Activated CD8-positive, alpha-beta memory T cell treated with anti-CD3 and anti-CD28 coated beads for 36 hours (primary cell): ENCODE measurements around the gene FXR1. TPM values are rescaled to one million over a fixed set of nuclear protein-coding genes. Genes with fewer than 3 reads are reported as not detected.
"Not testable (repeated sequence)": the region's sequence is repeated elsewhere in the genome, so short reads cannot be mapped to it uniquely, and the experiment has no call there.

Experiments used
- CTCF ChIA-PET: fragments of 350-600 bp; sonication (Branson Sonifier 250); formaldehyde crosslinking; loops from one replicate; lab custom pipeline; 2021; ENCODE audit warnings: antibody characterized with exemption; lab: Charles Lee
- POLR2A ChIA-PET: fragments of 350-600 bp; sonication (Branson Sonifier 250); formaldehyde crosslinking; loops from one replicate; lab custom pipeline; 2021; ENCODE audit warnings: antibody characterized with exemption; lab: Charles Lee
- total RNA-seq, 2 experiments: library from RNA; stranded (reverse); gene quantifications; one replicate each; pipeline ENCODE4 v1.2.3, GENCODE V29; 2021

Gene FXR1
- total RNA-seq, 2 experiments from 2014 or later: 135 to 147 TPM

DNA sequence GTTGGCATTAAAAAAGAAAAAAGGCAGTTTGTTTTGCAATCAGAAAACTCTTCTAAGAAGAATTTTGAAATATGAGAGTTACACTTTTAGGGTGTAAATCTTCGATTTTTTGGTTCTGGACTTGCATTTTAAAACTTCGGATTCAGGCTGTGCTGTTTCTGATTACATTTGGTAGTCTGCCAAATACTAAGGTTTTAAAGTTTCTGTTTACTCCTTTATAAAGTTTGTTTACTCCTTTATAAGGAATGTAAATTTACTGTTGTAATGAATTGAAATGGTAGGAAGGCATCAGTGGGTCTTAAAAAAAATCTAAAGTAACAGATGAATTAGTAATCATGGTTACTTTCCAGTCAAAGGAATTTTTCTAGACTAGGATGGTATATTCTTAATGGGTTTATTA is 14.1 kb downstream of the FXR1 start:
- POLR2A ChIA-PET: no interaction called here
- CTCF ChIA-PET: no interaction called here

GRCh38 chr3:180929376-180929775 is 16.9 kb downstream of the FXR1 start:
- CTCF ChIA-PET: no interaction called here
- POLR2A ChIA-PET: no interaction called here

DNA sequence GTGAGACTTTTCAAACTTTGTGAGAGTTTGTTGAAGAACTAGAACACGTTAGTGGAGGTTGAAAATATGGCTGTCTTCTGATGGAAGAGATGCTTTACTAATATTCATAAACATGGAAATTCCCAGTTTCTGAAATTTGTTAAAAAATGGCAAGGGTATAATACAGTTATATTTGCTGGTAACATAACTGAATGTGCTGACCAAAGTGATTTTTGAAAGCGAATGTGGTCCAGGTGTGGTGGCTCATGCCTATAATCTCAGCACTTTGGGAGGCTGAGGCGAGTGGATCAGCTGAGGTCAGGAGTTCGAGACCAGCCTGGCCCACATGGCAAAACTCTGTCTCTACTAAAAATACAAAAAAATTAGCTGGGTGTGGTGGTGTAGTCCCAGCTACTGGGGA is 18.1 kb downstream of the FXR1 start:
- ChIA-PET CTCF (no interaction called here), POLR2A (no interaction called here)

DNA sequence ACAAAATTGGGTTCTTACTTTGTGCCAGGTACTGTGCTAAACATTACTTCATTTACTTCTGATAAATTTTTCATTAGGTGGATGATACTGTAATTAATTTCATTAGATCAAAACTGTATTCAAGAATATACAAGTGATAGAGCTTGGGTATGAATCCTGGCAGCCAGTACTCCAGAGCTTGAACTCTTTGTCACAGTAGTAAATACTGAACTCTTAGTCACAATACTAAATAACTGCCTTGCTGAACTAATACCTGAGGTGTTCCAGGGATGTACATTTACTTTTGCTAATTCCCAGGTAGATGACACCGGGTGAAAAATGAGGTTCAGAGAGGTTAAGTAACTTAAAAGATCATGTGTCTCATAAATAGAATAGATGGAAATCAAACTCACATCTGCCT is 20.3 kb downstream of the FXR1 start:
- CTCF ChIA-PET: interaction anchor here (1.6 kb wide), 1 partner anchor 20 kb away, joined by 4 read pairs; the partner anchor contains the start of gene FXR1
- POLR2A ChIA-PET: no interaction called here

DNA sequence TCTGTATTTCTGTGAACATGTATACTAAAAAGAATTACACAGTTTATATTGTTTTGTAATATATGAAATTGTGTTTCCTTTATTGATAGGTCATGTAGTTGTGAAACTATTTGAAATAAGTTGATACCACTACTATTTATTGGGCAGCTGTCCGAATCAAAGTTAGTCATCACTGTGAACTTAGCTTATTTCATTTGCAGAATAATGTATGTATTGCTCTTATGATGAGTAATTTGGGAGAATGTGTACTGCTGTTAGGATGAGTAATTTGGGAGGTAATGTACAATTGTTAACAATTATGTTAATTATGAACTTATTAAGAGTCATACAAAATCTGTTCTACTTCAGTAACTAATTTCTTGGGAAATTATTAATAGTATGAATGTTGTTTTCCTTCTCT is 22.2 kb downstream of the FXR1 start:
- POLR2A ChIA-PET: no interaction called here
- CTCF ChIA-PET: no interaction called here

- ChIA-PET CTCF (no interaction called here), POLR2A (no interaction called here)
These were observed 28.4 kb downstream of the FXR1 start for GRCh38 chr3:180940826-180941225.

GRCh38 chr3:180947761-180948390 is 35.4 kb downstream of the FXR1 start:
- CTCF ChIA-PET: no interaction called here
- POLR2A ChIA-PET: no interaction called here

- POLR2A ChIA-PET: no interaction called here
- CTCF ChIA-PET: no interaction called here
These were observed 47.2 kb downstream of the FXR1 start for GRCh38 chr3:180959691-180960090.

DNA sequence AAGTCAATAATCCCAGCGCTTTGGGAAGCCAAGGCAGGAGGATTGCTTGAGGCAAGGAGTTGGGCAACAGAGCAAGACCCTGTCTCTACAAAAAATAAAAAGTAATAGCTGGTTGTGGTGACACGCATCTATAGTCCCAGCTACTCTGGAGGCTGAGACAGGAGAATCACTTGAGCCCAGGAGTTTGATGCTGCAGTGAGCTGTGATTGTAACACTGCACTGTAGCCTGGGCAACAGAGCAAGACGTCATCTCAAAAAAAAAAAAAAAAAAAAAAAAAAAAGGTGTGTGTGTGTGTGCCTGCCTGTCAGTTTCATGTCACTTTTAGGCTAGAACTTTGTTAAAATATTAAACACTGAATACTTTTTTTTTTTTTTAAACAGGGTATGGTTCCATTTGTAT is 48.6 kb downstream of the FXR1 start:
- ChIA-PET POLR2A (no interaction called here), CTCF (no interaction called here)

- ChIA-PET CTCF (interaction anchor here (0.6 kb wide), 1 partner anchor 369 kb away, joined by 4 read pairs; no protein-coding TSS in a partner anchor), POLR2A (no interaction called here)
These were observed 49.1 kb downstream of the FXR1 start for GRCh38 chr3:180961552-180961951.

GRCh38 chr3:180962530-180962929 is 50.1 kb downstream of the FXR1 start:
- ChIA-PET CTCF (no interaction called here), POLR2A (interaction anchor here (0.7 kb wide), 1 partner anchor 51 kb away, joined by 3 read pairs; no protein-coding TSS in a partner anchor)

GRCh38 chr3:180970931-180971330 is 58.5 kb downstream of the FXR1 start:
- POLR2A ChIA-PET: no interaction called here
- CTCF ChIA-PET: no interaction called here

DNA sequence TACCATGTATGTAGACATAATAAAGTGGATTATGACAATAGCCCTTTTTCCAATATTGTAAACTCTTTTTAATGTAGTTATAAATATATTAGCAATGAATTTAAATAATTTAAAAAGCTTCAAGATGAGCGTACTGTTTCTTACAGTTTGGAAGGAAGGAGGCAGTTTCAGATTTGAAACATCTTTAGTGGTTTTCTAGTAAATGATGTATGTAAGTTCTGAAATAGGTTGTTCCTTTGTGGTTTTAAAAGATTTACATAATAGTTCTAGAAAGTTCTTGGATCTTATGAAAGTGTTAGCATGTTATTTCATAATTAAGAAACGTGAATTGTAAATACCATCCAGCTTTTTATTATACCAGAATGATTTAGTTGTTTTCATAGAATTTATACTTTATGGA is 61.1 kb downstream of the FXR1 start:
- ChIA-PET POLR2A (no interaction called here), CTCF (no interaction called here)

DNA sequence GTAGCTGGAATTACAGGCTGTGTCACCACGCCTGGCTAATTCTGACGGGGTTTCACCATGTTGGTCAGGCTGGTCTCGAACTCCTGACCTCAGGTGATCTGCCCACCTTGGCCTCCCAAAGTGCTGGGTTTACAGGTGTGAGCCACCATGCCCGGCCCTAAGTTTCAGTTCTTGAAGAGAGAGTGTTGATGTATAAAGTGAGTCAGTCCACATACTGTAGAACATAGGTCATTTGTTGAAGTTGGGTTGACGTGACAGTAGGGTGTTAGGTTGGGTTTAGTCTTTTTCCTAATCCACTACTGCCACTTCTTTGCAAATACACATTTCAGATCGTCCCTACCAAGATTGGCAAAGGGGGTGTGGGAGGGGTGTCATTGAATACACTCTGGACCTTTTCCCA is 61.8 kb downstream of the FXR1 start:
- ChIA-PET CTCF (no interaction called here), POLR2A (no interaction called here)

GRCh38 chr3:180977498-180977897 is 65.0 kb downstream of the FXR1 start:
- CTCF ChIA-PET: interaction anchor here (0.7 kb wide), 1 partner anchor 160 kb away, joined by 3 read pairs; no protein-coding TSS in a partner anchor

DNA sequence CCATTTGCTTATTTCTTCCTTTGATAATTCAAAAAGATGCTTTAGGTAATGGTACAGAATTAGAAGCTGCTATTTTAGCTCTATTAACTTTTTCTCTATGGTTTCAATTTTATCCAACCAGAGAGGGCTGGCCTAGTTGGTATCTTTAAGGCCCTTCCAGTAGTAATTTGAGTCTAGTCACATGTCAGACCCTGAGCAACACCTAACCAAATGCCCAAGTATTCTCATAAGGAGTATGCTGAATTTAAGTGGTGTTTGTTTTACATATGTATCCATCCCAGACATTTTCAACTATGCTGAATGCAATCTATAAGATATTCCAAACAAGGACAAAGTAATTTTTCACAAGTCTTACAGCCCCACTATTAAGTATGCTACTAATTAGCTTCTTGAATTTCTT is 67.5 kb downstream of the FXR1 start:
- ChIA-PET POLR2A (no interaction called here), CTCF (no interaction called here)

More at GRCh38 chr3:180977498-180977897, 65.0 kb downstream of the FXR1 start:
- POLR2A ChIA-PET: interaction anchor here (0.5 kb wide), 1 partner anchor 31 kb away, joined by 9 read pairs; no protein-coding TSS in a partner anchor

- POLR2A ChIA-PET: no interaction called here
- CTCF ChIA-PET: interaction anchor here (1.1 kb wide), 1 partner anchor 64 kb away, joined by 5 read pairs; no protein-coding TSS in a partner anchor
These were observed 68.1 kb downstream of the FXR1 start for GRCh38 chr3:180980611-180981010.

DNA sequence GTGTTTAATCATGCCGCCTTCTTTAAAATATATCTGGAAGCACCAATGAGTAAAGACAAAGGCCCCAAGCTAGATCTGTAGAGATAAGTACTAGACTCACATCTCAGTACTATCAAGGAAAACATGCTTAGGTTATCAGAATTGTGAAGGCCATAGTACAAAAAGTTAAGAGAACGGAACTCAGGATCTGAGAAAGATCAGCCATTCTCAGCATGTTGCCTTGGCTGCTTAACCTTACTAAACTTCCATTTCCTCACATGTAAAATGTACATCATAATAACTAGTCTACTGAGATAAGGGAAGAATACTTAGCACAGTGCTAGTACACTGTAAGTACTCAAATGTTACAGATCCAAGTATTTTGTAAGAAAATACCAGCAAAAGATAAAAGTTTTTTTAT is 69.4 kb downstream of the FXR1 start:
- CTCF ChIA-PET: no interaction called here
- POLR2A ChIA-PET: no interaction called here

DNA sequence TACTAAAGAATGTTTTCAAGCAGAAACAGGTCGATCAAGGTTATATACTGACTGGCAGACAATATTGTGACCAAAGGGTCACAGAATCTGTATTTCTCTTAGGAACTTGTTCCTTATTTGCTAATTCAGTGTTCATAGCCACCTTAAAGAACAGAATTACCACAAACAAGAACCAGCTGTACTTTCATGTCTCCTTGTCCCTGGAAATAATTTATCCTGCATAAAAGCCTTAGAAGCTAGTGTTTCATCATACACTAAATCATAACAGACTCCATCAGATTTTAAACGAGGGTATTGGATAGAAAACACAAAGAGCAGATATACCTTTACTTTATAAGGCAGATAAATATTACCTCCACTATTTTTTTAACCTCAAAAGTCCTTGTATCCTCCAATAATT is 70.7 kb downstream of the FXR1 start:
- ChIA-PET POLR2A (no interaction called here), CTCF (no interaction called here)

- CTCF ChIA-PET, POLR2A ChIA-PET: not testable (repeated sequence)
These were observed 73.9 kb downstream of the FXR1 start for GRCh38 chr3:180986366-180986765.

DNA sequence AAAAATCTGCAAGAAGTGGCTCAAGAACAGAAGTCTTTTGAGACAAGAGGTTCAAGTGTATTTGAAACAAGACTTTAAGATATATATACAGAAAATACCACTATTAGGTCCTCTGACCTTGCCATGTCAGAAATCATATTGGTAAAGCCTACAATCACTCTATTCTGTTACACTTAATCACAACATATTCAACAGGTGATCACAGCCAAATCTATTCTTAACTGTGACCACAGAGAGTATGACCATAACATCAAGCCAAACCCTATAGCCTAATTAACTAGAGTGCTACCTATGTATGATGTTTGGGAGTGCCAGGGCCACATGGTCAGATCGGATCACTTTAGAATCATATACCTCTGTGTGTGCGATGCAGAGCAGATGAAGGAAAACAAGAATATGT is 74.9 kb downstream of the FXR1 start:
- ChIA-PET CTCF (no interaction called here), POLR2A (no interaction called here)
